GM12878 (cell line): ENCODE measurements around the gene RAB9B. TPM values are rescaled to one million over a fixed set of nuclear protein-coding genes. Genes with fewer than 3 reads are reported as not detected.

Experiments used
- ATAC-seq: fragments of 200-7000 bp; cut with Tn5 transposase; 3 replicates; pipeline ENCODE4 v1.9.1; 2020; ENCODE audit warnings: mild to moderate bottlenecking, moderate library complexity
- BruUV-seq: library from RNA; stranded (reverse); fragments of 400-500 nt; replicated peaks from 2 replicates; lab custom pipeline; 2021; lab: Mats Ljungman, UMichigan
- CTCF ChIA-PET: fragments of 300-600 bp; sonication (Branson Sonifier 250); formaldehyde crosslinking; extraction: SDS; loops from one replicate; lab custom pipeline; 2021; ENCODE audit warnings: inconsistent platforms; lab: Yijun Ruan, JAX
- POLR2A ChIA-PET: fragments of 350-600 bp; formaldehyde crosslinking; extraction: SDS; loops from one replicate; lab custom pipeline; 2021; ENCODE audit warnings: inconsistent platforms; lab: Charles Lee
- RAD21 ChIA-PET: fragments of 300-600 bp; sonication (Branson Sonifier 250); formaldehyde crosslinking; loops from one replicate; lab custom pipeline; 2023; ENCODE audit warnings: antibody characterized with exemption; ENCODE audit not compliant: unreplicated experiment; lab: Charles Lee
- SMC1A ChIA-PET: fragments of 300-600 bp; sonication (Branson Sonifier 250); formaldehyde crosslinking; loops from one replicate; lab custom pipeline; 2023; ENCODE audit not compliant: unreplicated experiment, uncharacterized antibody; lab: Charles Lee
- DNase-seq: peaks from one replicate; pipeline ENCODE4 v3.0.0-alpha.2; 2011; ENCODE audit warnings: low read depth, low spot score
- FAIRE-seq: peaks from 3 replicates; lab custom pipeline; 2011; peaks lifted over from hg19 to GRCh38; lab: Jason Lieb, UNC
- H2AFZ ChIP-seq: 2 replicates; pipeline ENCODE4 v1.6.0; 2011; ENCODE audit warnings: low read depth, low read length, control low read depth; ENCODE audit not compliant: control insufficient read depth
- H3K27ac ChIP-seq: 2 replicates; pipeline ENCODE4 v1.5.1; 2011; ENCODE audit warnings: control low read depth; ENCODE audit not compliant: control insufficient read depth, insufficient read depth
- H3K27me3 ChIP-seq, 2 experiments: replicated peaks in 1 of 2; 2 replicates each; pipeline versions ENCODE4 v1.6.0 to v1.6.1; 2011; ENCODE audit warnings: low read length in 1 of 2; ENCODE audit not compliant: control insufficient read depth in 2 of 2, insufficient read depth in 2 of 2
- H3K36me3 ChIP-seq, 2 experiments: 2 replicates each; pipeline ENCODE4 v1.5.1; 2011; ENCODE audit warnings: low read length in 1 of 2; ENCODE audit not compliant: control insufficient read depth in 2 of 2, insufficient read depth in 2 of 2
- H3K4me1 ChIP-seq: 2 replicates; pipeline ENCODE4 v1.6.1; 2011; ENCODE audit warnings: mild to moderate bottlenecking, low read length, moderate library complexity, mixed read lengths; ENCODE audit not compliant: control insufficient read depth, insufficient read depth
- H3K4me2 ChIP-seq: 2 replicates; pipeline ENCODE4 v1.6.0; 2011; ENCODE audit warnings: control low read depth; ENCODE audit not compliant: control insufficient read depth, insufficient read depth
- H3K4me3 ChIP-seq: fragments of 200-600 bp; sonication (generic); 2 replicates; pipeline ENCODE4 v1.5.1; 2016
- H3K79me2 ChIP-seq: 2 replicates; pipeline ENCODE4 v1.6.0; 2011; ENCODE audit warnings: low read length; ENCODE audit not compliant: control insufficient read depth, insufficient read depth
- H3K9ac ChIP-seq: 2 replicates; pipeline ENCODE4 v1.8.0; 2011; ENCODE audit warnings: low read length, control low read depth, mixed read lengths; ENCODE audit not compliant: control insufficient read depth, insufficient read depth
- H3K9me3 ChIP-seq: replicated peaks from 3 replicates; pipeline ENCODE4 v1.5.1; 2011; ENCODE audit warnings: mild to moderate bottlenecking, low read length; ENCODE audit not compliant: control insufficient read depth, insufficient read depth
- H4K20me1 ChIP-seq: 2 replicates; pipeline ENCODE4 v1.6.0; 2011; ENCODE audit not compliant: control insufficient read depth, insufficient read depth
- CBX5 ChIP-seq: sonication (generic); IDR thresholded peaks from 2 replicates; pipeline ENCODE4 v1.6.1; 2016; ENCODE audit warnings: low read depth, moderate library complexity, mild to moderate bottlenecking, inconsistent platforms
- CUX1 ChIP-seq: IDR thresholded peaks from 2 replicates; pipeline ENCODE4 v1.6.1; 2012; ENCODE audit warnings: improper control_type of control experiment, low read depth, low read length; ENCODE audit not compliant: insufficient replicate concordance
- ELK1 ChIP-seq: IDR thresholded peaks from 2 replicates; pipeline ENCODE4 v1.6.1; 2012; ENCODE audit warnings: low read depth, low read length, improper control_type of control experiment
- EZH2 ChIP-seq: IDR thresholded peaks from 2 replicates; pipeline ENCODE4 v1.6.1; 2012; ENCODE audit warnings: low read depth, mild to moderate bottlenecking, control low read depth, inconsistent platforms, low read length, borderline replicate concordance; ENCODE audit not compliant: control insufficient read depth
- IRF4 ChIP-seq: IDR thresholded peaks from 2 replicates; pipeline ENCODE4 v1.6.1; 2011; ENCODE audit warnings: low read depth, low read length
- KLF5 ChIP-seq: fragments of 450-650 bp; IDR thresholded peaks from 2 replicates; pipeline ENCODE4 v1.6.1; 2014; ENCODE audit warnings: mild to moderate bottlenecking; ENCODE audit not compliant: partially characterized antibody
- MYC ChIP-seq: IDR thresholded peaks from 2 replicates; pipeline ENCODE4 v1.6.1; 2011; ENCODE audit warnings: mild to moderate bottlenecking, low read length, moderate library complexity, inconsistent platforms; ENCODE audit not compliant: insufficient read depth, insufficient replicate concordance, insufficient read length, severe bottlenecking
- POLR2AphosphoS5 ChIP-seq: IDR thresholded peaks from 2 replicates; pipeline ENCODE4 v1.6.1; 2011; ENCODE audit warnings: mild to moderate bottlenecking, low read length, inconsistent platforms
- RCOR1 ChIP-seq: conservative IDR thresholded peaks from 2 replicates; pipeline ENCODE4 v1.6.1; 2012; ENCODE audit warnings: low read depth, low read length, improper control_type of control experiment
- SKIL ChIP-seq: fragments of 450-650 bp; IDR thresholded peaks from 2 replicates; pipeline ENCODE4 v1.6.1; 2017; ENCODE audit warnings: mild to moderate bottlenecking, low read depth, inconsistent platforms; ENCODE audit not compliant: poor library complexity, severe bottlenecking
- STAT3 ChIP-seq: IDR thresholded peaks from 2 replicates; pipeline ENCODE4 v1.6.1; 2011; ENCODE audit warnings: low read depth, low read length, improper control_type of control experiment
- SUZ12 ChIP-seq: fragments of 200-600 bp; sonication (generic); IDR thresholded peaks from one replicate; pipeline ENCODE4 v1.6.1; 2018; ENCODE audit warnings: antibody characterized with exemption, mild to moderate bottlenecking; ENCODE audit not compliant: unreplicated experiment
- in situ Hi-C: fragments of 300-500 bp; cut with MboI; formaldehyde crosslinking; loops from 9 replicates; pipeline ENCODE4 v1.14.3; 2018; ENCODE audit warnings: mixed read lengths
- intact Hi-C: fragments of 100-400 bp; cut with micrococcal nuclease; formaldehyde crosslinking; loops from one replicate; pipeline ENCODE4 v1.14.2; 2022; ENCODE audit not compliant: unreplicated experiment
- polyA plus RNA-seq, 11 experiments: library from polyadenylated mRNA; depleted of rRNA in 4 of 11; unstranded in 6 of 11; stranded (reverse) in 5 of 11; fragments of >200 nt; fragmentation: Nextera tagmentation in 4 of 11; fragmentation: Illumina TruSeq in 1 of 11; extraction: Ambion mirVana in 4 of 11; extraction: Trizol in 1 of 11; gene quantifications; 1 replicate in 1 of 11; 2 replicates in 10 of 11; pipeline versions ENCODE4 v1.2.1 to v1.2.3, GENCODE V29; 2011 to 2016; ENCODE audit warnings: inconsistent platforms in 2 of 11, missing spikeins in 2 of 11, low read depth in 1 of 11
- total RNA-seq, 4 experiments: library from RNA; depleted of rRNA in 3 of 4; stranded (reverse); fragments of >200 nt in 3 of 4; fragmentation: Illumina TruSeq in 1 of 4; extraction: Trizol in 1 of 4; gene quantifications; 2 replicates each; pipeline versions ENCODE4 v1.2.1 to v1.2.3, GENCODE V29; 2013 to 2021

Gene RAB9B
- total and polyA plus RNA-seq, 10 of the 15 experiments (the other 5 are each of a cell fraction or from before 2014, with no cell fraction given), result 0.05 to 0.30 (median 0.19) TPM

DNA sequence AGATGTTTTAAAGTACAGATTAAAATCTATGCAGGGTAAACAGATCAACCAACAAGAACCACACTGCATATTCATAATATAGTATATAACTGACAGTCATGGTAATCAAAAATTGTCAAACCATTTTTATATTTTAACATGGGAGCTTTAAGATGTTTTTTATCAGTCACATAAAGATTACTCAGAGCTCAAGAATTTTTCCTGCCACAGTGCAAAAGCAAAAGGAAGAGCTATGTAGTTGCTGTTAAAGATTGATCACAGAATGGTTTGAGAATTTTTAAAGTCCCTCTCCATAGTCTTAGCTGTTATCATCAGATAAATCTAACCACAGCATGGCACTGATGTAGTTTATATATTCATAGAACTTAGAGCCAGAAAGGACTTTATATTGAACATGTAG, 8.5 kb downstream of the RAB9B start:
- ChIA-PET CTCF (interaction anchor here (2.6 kb wide), 1 partner anchor 21 kb away, joined by 7 read pairs; no protein-coding TSS in a partner anchor), POLR2A (no interaction called here), SMC1A (no interaction called here), RAD21 (interaction anchor here (1.4 kb wide), 1 partner anchor 22 kb away, joined by 4 read pairs; no protein-coding TSS in a partner anchor)
- in situ Hi-C loops (loop anchor here (5.0 kb wide), 1 partner anchor 291 kb away; no protein-coding TSS in a partner anchor), intact Hi-C loops (no loop called here)
- no peak overlapping the region for H2AFZ ChIP-seq
- DNase-seq (no peak), FAIRE-seq (no peak), ATAC-seq (no peak)
- H3K79me2 ChIP-seq, result no peaks in the 10 kb centered on the region
- no peaks in the 10 kb centered on the region for H3K27me3 ChIP-seq
- no peak for TF ChIP-seq POLR2AphosphoS5
- TF ChIP-seq SKIL, result no peak
- no peak for TF ChIP-seq RCOR1
- TF ChIP-seq IRF4, result no peak
- no peak for TF ChIP-seq STAT3
- TF ChIP-seq CBX5, result no peak
- TF ChIP-seq EZH2, result no peak
- TF ChIP-seq MYC, result no peak
- TF ChIP-seq CUX1, result no peak
- no peak for TF ChIP-seq SUZ12
- no peak for TF ChIP-seq KLF5
- TF ChIP-seq ELK1, result no peak
- H3K36me3 ChIP-seq, result no peaks in the 10 kb centered on the region
- H3K4me2 ChIP-seq, result no peak overlapping the region
- no peak overlapping the region for H3K9ac ChIP-seq
- BruUV-seq, result no TSS peak
- no peaks in the 10 kb centered on the region for H3K9me3 ChIP-seq
- no peaks in the 10 kb centered on the region for H3K4me1 ChIP-seq
- H3K4me3 ChIP-seq, result no peak overlapping the region
- no peaks in the 10 kb centered on the region for H4K20me1 ChIP-seq
- H3K27ac ChIP-seq, result no peak overlapping the region
